Transverse colon (tissue), 4 donors: Measurements from ENCODE around the gene WNT9A. TPM values are rescaled to one million over a fixed set of nuclear protein-coding genes. Genes with fewer than 3 reads are reported as not detected.

Source experiments
- DNase-seq: peaks from one replicate; pipeline ENCODE4 v3.0.0-alpha.2; 2019
- H3K27ac ChIP-seq, 4 donors: fragments of 200-600 bp; sonication (generic); 2 replicates each; pipeline ENCODE4 v1.5.1; 2016 to 2018; ENCODE audit warnings: inconsistent platforms in 4 of 4
- H3K27me3 ChIP-seq: fragments of 200-600 bp; sonication (generic); 2 replicates; pipeline ENCODE4 v1.5.1; 2017; ENCODE audit warnings: inconsistent platforms
- H3K36me3 ChIP-seq, 4 donors: fragments of 200-600 bp; sonication (generic); 2 replicates each; pipeline ENCODE4 v1.5.1; 2017 to 2019; ENCODE audit warnings: inconsistent platforms in 4 of 4
- H3K4me1 ChIP-seq, 4 donors: fragments of 200-600 bp; sonication (generic); 2 replicates each; pipeline ENCODE4 v1.5.1; 2017 to 2020; ENCODE audit warnings: inconsistent platforms in 4 of 4
- H3K4me3 ChIP-seq, 4 donors: fragments of 200-600 bp; sonication (generic); 1 replicate in 1 of 4; 2 replicates in 3 of 4; pipeline versions ENCODE4 v1.5.1 to v1.6.1; 2017 to 2019; ENCODE audit warnings: inconsistent platforms in 4 of 4
- H3K9me3 ChIP-seq, 2 donors: fragments of 200-600 bp; sonication (generic); 2 replicates each; pipeline ENCODE4 v1.5.1; 2017 to 2019; ENCODE audit warnings: inconsistent platforms in 2 of 2
- EP300 ChIP-seq: sonication (generic); formaldehyde crosslinking; IDR thresholded peaks from one replicate; pipeline ENCODE4 v1.6.1; 2017; ENCODE audit warnings: antibody characterized with exemption, low read depth
- POLR2A ChIP-seq: fragments of 450-650 bp; IDR thresholded peaks from one replicate; pipeline ENCODE4 v1.6.1; 2016; ENCODE audit warnings: antibody characterized with exemption, mild to moderate bottlenecking, moderate library complexity
- POLR2AphosphoS5 ChIP-seq, 3 donors: sonication (generic); formaldehyde crosslinking; IDR thresholded peaks; one replicate each; pipeline ENCODE4 v1.6.1; 2016; ENCODE audit warnings: antibody characterized with exemption in 3 of 3
- WGBS, 2 donors: methylation state at CpG; one replicate each; pipeline ENCODE4 v1.1.5; 2018; ENCODE audit warnings: low coverage in 1 of 2; 5-methylcytosine and 5-hydroxymethylcytosine counted together
- in situ Hi-C, 4 donors: fragments of 200-750 bp; cut with MboI; loops; one replicate each; pipeline versions ENCODE4 v1.15.0 to v1.15.1; 2017; ENCODE audit warnings: low sequenced_read_pairs in 3 of 4, low pct_ligation_motif_present in 1 of 4, low pct_unique_long_range_greater_than_20kb in 1 of 4
- intact Hi-C: fragments of 100-400 bp; cut with DNase I; formaldehyde crosslinking; loops from one replicate; pipeline ENCODE4 v1.15.1; 2023; ENCODE audit warnings: low total_unique reads
- total RNA-seq, 4 donors: library from RNA; depleted of rRNA; stranded (reverse); fragments of >200 nt; gene quantifications; one replicate each; pipeline ENCODE4 v1.1.0, GENCODE V29; 2016
- TF ChIP-seq, protein P1 (sequence below), 5 experiments: fragments of 200-600 bp in 3 of 5; fragments of 450-650 bp in 2 of 5; sonication (generic) in 3 of 5; IDR thresholded peaks; 1 replicate in 2 of 5; 2 replicates in 3 of 5; pipeline ENCODE4 v1.5.1; 2016 to 2017; ENCODE audit warnings: antibody characterized with exemption in 5 of 5, inconsistent platforms in 3 of 5, mild to moderate bottlenecking in 2 of 5, moderate library complexity in 1 of 5

Gene WNT9A
- total RNA-seq, 4 donors from 2014 or later, result 1.2 to 4.0 (median 1.8) TPM

DNA sequence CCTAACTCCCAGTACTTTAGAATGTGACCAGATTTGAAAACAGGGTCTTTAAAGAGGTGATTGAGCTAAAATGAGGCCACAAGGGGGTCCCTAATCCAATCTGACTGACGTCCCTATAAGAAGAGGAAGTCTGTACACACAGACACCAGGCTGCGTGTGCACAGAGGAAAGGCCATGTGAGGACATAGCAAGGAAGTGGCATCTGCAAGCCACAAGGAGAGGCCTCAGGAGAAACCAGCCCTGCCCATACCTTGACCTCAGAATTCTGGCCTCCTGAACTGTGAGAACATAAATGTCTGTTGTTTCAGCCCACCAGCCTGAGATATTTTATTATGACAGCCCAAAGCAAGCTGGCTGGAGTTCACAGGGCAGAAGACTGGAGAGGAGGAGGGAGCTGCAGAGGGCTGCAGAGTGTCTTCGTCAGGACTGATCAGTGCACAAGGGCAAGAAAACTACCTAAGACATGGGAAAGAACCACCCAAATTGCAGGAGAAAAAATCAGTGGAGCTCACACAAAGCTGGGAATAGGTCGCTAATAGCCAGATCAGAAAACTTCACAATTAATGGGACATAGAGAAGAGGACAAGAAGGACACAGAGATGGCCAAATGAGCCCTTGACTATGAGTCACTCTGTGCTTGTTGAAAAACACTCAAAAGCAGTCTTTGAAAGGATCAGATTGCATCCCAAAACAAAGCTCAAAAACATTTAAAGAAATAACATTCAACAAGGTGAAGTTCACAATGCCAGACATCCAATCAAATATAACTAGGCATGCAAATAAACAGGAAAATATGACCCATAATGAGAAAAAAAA lies 14.1 kb upstream of the WNT9A start:
- no peak for DNase-seq
- Histone ChIP-seq H3K27ac (no peak overlapping the region), H3K27me3 (peaks cover 16% of the 10 kb centered on the region), H3K4me1 (peaks cover 0 to 5% (median 0%) of the 10 kb centered on the region in 4 donors), H3K9me3 (no peaks in the 10 kb centered on the region), H3K36me3 (no peaks in the 10 kb centered on the region), H3K4me3 (no peak overlapping the region)
- in situ Hi-C loops (loop anchor here in 1 of 4 donors (5.0 kb wide), 1 partner anchor 195 kb away; no protein-coding TSS in a partner anchor), intact Hi-C loops (no loop called here)
- 43 to 55% methylated on average over 2 to 4 of the region's 4 CpGs for WGBS, 2 donors
- TF ChIP-seq EP300 (no peak), POLR2AphosphoS5 (IDR thresholded peaks at IDR 0.05) (no peak), POLR2A (no peak)
- TF ChIP-seq, protein P1, sequence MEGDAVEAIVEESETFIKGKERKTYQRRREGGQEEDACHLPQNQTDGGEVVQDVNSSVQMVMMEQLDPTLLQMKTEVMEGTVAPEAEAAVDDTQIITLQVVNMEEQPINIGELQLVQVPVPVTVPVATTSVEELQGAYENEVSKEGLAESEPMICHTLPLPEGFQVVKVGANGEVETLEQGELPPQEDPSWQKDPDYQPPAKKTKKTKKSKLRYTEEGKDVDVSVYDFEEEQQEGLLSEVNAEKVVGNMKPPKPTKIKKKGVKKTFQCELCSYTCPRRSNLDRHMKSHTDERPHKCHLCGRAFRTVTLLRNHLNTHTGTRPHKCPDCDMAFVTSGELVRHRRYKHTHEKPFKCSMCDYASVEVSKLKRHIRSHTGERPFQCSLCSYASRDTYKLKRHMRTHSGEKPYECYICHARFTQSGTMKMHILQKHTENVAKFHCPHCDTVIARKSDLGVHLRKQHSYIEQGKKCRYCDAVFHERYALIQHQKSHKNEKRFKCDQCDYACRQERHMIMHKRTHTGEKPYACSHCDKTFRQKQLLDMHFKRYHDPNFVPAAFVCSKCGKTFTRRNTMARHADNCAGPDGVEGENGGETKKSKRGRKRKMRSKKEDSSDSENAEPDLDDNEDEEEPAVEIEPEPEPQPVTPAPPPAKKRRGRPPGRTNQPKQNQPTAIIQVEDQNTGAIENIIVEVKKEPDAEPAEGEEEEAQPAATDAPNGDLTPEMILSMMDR (IDR thresholded peaks at IDR 0.05), result no peak

DNA sequence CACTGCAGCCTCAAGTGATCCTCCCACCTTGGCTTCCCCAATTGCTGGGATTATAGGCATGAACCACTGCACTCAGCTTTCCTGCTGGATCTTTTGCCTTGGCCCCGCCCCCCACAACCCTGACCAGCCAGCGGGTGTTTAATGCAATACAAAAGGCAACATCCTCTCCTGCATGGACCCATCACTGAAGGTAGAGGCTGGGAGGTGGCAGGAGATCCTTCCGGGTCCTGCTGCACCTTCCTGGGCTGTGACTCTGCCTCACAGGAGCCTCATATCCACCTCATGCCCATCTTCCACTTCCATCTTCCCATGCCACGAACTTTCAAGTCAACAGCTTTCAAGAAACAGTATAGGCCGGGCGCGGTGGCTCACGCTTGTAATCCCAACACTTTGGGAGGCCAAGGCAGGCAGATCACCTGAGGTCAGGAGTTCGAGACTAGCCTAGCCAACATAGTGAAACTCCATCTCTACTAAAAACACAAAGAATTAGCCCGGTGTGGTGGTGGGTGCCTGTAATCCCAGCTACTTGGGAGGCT lies 11.7 kb upstream of the WNT9A start:
- H3K4me1 ChIP-seq, result peaks cover 0 to 5% (median 0%) of the 10 kb centered on the region in 4 donors
- in situ Hi-C loops (loop anchor here in 3 of 4 donors (5.0 to 10.0 kb wide), 3 partner anchors 195 to 477 kb away; no protein-coding TSS in a partner anchor), intact Hi-C loops (loop anchor here (10.0 kb wide), 1 partner anchor 475 kb away; no protein-coding TSS in a partner anchor)
- no peak overlapping the region for H3K27ac ChIP-seq
- 83% methylated on average over 10 of the region's 10 CpGs; no CpG with 5 or more reads in 1 of the 2 donors for WGBS, 2 donors
- H3K9me3 ChIP-seq, result no peaks in the 10 kb centered on the region
- H3K36me3 ChIP-seq, result no peaks in the 10 kb centered on the region
- H3K27me3 ChIP-seq, result peaks cover 41% of the 10 kb centered on the region
- DNase-seq, result no peak
- TF ChIP-seq POLR2AphosphoS5 (IDR thresholded peaks at IDR 0.05) (no peak), POLR2A (no peak), EP300 (no peak)
- TF ChIP-seq, protein P1 (IDR thresholded peaks at IDR 0.05), result no peak
- no peak overlapping the region for H3K4me3 ChIP-seq

DNA sequence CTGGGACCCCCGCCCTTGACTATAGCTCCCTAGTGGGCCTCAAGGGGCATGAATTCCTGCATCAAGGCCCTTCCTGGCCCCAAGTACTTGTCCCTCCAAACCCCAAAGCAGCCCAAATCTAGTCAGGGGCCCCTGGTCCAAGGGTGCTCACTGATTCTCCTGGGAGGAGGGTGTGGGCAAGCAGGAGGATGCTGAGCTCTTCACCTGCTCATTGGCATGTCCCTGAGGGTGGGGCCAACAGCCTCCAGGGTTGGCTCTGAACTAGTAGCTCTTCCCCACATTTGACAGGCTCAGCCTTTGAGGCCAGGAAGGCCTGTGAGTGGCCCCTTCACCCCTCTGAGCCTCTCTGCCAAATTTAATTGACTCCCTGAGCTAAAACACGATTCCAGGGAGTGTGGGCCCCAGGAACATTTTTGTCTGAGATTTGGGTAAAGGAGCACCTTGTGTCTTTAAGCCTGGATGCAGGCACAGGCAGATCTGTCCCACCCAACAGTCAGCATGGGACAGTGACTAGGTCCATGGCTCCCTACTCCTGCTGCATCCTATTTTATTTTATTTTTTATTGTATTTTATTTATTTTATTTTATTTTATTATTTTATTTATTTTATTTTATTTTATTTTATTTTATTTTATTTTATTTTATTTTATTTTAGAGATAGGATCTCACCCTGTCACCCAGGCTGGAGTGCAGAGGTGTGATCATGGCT lies 11.0 kb upstream of the WNT9A start:
- in situ Hi-C loops (loop anchor here in 3 of 4 donors (5.0 to 10.0 kb wide), 3 partner anchors 194 to 476 kb away; no protein-coding TSS in a partner anchor), intact Hi-C loops (loop anchor here (10.0 kb wide), 1 partner anchor 474 kb away; no protein-coding TSS in a partner anchor)
- peaks cover 45% of the 10 kb centered on the region for H3K27me3 ChIP-seq
- no peak overlapping the region for H3K4me3 ChIP-seq
- no peak for DNase-seq
- H3K9me3 ChIP-seq, result no peaks in the 10 kb centered on the region
- TF ChIP-seq EP300 (no peak), POLR2AphosphoS5 (IDR thresholded peaks at IDR 0.05) (no peak), POLR2A (no peak)
- TF ChIP-seq, protein P1 (IDR thresholded peaks at IDR 0.05), result no peak
- H3K4me1 ChIP-seq, result peaks cover 0 to 5% (median 0%) of the 10 kb centered on the region in 4 donors
- H3K36me3 ChIP-seq, result no peaks in the 10 kb centered on the region
- no peak overlapping the region for H3K27ac ChIP-seq
- WGBS, 2 donors, result 43% methylated on average over 2 of the region's 2 CpGs; no CpG with 5 or more reads in 1 of the 2 donors

DNA sequence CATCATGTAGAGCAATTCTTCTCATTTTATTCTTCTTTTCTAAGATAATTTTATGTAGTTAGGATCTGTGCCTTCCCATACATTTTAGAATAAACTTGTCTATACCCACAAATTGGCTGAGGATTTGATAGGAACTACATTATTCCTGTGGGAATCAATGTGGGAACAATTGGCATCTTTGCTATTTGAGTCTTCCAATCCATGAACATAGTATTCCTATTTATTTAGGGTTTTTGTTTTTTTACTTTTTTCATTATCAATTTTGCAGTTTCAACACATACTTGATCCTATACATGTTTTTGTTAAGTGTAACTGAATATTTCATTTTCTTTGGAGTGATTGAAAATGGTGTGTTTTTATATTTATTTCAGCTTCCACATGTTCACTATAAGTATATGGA lies 8.1 kb upstream of the WNT9A start:
- Histone ChIP-seq H3K4me3 (no peak overlapping the region), H3K9me3 (no peaks in the 10 kb centered on the region), H3K27ac (no peak overlapping the region), H3K4me1 (no peaks in the 10 kb centered on the region), H3K36me3 (no peaks in the 10 kb centered on the region), H3K27me3 (peaks cover 57% of the 10 kb centered on the region)
- DNase-seq, result no peak
- in situ Hi-C loops, result loop anchor here in 3 of 4 donors (5.0 to 10.0 kb wide), 3 partner anchors 191 to 474 kb away; no protein-coding TSS in a partner anchor
- intact Hi-C loops, result loop anchor here (10.0 kb wide), 1 partner anchor 471 kb away; no protein-coding TSS in a partner anchor
- TF ChIP-seq POLR2A (no peak), POLR2AphosphoS5 (IDR thresholded peaks at IDR 0.05) (no peak), EP300 (no peak)
- TF ChIP-seq, protein P1 (IDR thresholded peaks at IDR 0.05), result no peak
